HG03066 (cell line): ENCODE data around the gene CCBE1.

ENCODE experiments used
- ATAC-seq: cut with Tn5 transposase; IDR thresholded peaks from one replicate; pipeline ENCODE4 v1.9.1; 2021; ENCODE audit warnings: low read depth; ENCODE audit not compliant: unreplicated experiment

The CCBE1 gene

DNA sequence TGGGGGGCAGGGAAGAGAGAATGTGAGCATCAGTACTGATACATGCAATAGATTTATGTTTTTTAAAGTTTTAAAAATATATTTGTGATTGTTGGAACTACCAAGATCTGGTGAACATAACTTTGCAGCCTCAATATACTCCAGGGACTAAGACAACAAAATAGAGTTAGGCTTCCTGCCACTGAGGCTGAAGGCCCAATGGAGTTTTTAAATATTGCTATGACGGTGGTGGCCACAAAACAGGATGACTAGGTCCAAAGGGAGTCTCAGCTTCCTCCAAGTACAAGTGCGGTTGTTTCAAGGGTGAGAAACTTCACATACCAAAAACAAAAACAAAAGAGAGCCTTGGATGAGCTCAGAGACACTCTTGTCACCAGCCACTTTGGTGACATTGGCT, 72.9 kb downstream of the CCBE1 start:
- no peak for ATAC-seq

DNA sequence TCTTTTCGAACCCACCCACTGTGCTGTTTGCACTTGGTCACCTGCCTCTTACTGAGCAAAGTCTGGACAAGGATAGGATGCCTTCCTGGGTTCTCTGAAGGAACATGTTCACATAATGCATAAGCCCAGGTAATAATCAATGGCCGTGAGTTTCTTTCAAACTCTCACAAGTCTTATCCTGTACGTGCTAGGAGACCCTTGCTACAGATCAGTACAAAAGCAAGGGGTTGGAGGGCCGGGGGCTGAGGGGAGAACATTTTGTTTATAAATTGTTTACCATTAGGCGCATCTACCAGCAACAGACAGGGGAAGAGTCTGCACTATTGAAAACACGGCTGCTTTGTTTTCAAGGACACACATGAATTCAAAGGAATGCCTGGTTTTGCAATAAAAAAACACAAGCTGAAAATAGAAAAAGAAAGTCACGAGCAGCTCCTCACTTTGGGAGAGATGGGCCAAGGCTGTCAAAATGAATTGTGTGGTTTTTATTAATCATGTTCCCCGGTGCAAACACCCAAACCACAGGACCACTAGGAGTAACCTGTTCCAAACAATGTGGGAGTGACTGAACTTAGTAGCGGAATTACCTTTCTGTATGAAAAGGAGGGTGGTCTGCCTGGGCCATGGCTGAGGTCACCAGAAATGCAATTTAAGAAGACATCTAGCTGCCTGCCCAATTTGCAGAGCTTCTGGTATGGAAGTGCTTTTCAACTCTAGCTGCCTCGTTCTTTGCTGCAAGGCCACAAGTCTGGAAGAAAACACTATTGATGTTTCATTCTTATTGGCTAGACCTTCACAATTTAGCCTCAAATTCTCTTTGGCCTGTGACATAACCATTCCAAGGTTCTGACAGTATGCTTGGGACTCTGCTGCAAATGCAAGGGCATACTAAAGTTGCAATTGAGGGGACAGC, 73.5 kb downstream of the CCBE1 start:
- no peak for ATAC-seq

DNA sequence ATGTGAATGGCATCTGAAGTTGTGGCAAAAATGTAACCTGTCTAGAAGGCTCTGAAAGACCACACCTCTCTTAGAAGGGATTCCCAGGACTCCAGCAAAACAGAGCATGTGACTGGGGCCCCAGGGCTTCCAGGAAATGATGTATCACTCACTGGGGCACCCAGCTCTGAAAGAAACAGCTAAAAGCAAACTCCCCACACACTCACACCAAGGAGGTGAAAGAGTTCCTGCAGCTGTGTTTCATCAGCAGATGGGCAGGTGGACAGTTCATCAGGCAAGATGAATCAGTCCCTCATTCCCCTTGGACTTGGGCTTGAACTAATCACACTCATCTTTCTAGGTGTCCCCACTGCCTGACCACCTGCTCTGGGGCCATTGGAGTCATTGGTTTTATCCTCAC, 76.2 kb downstream of the CCBE1 start:
- ATAC-seq: no peak

GRCh38 chr18:59620381-59620780, 76.8 kb downstream of the CCBE1 start:
- no peak for ATAC-seq

DNA sequence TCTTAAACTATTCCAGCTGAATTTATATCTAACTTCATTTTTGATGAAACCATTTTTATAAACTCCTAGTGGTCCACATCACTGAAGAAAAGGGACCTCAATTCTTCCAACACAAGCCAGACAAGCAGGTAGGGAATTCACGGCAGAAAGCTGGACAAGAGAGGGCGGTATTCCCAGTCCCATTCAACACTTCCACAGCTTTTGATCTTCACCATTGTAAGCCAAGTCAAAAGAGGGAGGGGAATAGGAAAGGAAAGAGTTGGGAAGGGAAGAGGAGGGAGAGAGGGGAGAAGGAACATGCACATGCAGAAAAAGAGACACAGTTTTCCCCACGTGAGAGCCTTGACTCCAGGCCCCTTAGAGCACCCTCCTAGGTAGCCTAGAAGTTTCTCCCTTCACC, 77.4 kb downstream of the CCBE1 start:
- ATAC-seq: no peak

GRCh38 chr18:59617468-59617932, 79.7 kb downstream of the CCBE1 start:
- ATAC-seq: no peak

GRCh38 chr18:59616501-59616900, 80.7 kb downstream of the CCBE1 start:
- no peak for ATAC-seq

DNA sequence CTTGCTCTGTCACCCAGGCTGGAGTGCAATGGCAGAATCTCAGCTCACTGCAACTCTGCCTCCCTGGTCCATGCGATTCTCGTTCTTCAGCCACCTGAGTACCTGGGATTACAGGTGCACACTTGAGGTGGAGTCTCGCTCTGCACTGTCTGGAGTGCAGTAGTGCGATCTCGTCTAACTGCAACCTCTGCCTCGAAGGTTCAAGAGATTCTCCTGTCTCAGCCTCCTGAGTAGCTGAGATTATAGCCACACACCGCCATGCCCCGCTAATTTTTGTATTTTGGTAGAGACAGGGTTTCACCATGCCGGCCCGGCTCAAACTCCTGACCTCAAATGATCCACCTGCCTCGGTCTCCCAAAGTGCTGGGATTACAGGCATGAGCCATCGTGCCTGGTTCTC, 83.3 kb downstream of the CCBE1 start:
- no peak for ATAC-seq

DNA sequence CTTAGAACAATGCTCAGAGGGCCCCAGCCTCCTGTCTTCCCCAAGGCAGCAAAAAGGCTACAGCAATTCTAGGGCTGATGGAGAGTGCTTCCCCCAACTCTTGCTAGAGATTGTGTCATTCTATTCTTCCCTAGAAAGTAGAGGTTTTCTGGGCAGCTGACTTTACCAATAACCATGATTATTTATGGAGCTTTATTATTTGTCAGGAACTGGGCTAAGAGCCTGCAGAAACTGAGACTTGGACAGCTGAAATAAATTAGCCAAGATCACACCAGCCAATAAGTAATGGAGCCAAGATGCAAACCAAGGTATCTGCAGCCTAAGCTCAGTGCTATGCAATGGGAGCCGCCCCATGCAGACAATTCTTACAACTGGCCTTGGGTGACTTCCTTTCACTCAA, 84.8 kb downstream of the CCBE1 start:
- ATAC-seq: no peak

DNA sequence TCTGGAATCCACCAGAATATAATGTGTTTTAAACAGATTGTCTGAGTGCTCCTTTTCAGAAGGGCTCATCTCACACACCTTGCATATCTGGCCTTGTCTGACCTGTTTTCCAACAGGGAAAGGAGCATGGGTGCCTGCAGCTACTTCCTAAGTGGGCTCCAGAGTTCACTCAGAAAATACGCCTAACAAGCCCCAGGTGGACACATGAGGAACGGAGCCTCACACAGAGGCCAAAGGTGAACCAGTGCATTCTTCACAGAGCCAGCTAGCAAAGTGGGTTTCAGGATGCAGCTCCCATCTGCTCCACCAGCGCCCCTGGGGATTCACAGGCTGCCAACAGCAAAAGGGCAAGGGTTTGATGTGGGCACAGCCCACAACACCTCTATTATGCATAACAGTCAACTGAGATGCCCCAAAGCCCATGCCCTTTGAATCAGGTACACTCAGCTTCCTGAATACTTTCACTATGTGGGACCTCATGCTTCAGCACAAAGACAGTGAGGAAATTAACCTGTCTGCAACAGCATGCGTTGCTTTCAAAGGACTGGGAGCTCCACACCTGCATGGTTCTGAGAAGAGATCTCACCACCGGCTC, 86.6 kb downstream of the CCBE1 start:
- no peak for ATAC-seq

DNA sequence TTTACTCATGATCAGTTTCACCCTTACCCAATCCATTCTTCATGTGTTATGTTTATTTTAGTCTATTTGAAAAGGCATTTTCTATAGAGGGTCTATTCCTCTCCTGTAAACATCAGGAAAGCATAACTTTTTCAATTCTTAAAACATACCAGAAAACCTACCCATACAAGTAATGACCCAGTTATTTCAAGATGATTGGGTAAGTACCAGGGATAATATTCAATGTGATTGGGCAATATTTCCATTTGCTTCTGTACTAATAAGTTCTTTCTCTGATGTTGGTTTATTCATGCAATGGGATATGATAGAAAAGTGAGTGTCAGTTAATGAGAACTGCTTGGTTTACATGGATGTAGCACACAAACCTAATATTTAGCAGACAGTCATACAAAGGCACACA, 87.6 kb downstream of the CCBE1 start:
- ATAC-seq: no peak

DNA sequence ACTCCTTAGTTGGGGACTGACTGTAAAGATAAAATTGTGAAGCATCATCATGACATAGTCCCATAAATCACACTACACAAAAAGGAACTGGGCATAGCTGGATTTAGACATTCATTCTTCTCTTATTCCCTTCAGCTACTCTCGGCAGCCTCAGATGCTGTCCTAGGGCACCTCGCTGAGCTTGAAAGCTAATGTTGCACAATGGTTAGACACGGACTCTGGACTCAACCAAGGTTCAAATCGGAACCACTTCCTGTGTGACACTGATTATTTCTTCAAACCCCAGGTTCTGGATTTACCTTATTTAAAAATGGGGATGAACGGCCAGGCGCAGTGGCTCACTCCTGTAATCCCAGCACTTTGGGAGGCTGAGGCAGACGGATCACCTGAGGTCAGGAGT, 89.8 kb downstream of the CCBE1 start:
- no peak for ATAC-seq

DNA sequence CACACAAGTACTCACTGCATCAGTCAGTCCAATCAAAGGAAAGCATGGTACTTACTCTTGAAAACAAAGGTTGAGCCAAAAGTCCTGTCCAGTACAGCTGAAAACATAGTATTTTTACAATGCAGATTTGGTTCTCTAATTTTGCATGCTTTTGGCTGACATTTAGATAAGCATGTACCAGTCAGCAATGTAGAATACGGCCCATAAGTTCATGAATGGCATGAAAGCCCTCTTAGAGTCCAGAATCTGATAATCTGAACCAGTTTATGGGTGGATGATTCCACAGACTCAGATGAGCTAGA, 90.2 kb downstream of the CCBE1 start:
- ATAC-seq: no peak

DNA sequence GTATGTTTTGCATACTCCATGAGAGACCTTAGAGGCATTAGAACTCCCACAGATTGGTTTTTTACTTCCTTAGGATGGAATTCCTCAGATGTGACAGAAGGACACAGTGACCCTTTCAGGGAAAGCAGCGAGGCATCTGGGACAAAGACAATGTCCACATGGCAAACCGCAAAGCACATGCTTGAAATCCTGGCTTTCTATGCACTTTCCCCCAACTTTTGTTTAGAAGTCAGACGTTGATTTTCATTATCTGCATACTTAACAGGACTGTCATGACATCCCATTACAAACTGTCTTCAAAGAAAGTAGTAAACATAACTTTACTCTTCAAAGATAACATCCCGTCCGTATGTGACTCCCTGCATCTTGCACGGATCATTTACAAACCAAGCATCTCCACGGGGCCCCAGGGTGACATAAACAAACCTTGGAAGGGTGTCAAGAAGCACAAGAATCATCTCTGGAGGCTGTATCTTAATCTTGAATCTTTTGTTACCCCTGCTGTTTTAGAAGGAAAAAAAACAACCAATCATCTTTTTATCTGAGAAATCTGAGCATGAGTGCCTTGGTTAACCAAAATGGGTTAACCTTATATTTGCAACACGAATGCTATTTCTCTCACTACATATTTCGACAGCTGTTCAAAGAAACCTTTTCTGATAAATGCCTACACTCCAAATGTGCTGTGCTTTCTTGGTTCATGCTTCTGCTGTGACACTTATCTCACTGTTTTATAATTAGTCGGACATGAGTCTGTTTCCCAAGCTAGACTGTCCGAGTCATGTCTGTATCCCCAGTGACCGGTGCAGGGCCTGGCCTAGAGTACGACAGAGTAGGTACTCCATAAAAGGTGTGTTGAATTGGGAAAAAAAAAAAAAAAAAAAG, 90.8 kb downstream of the CCBE1 start:
- no peak for ATAC-seq

DNA sequence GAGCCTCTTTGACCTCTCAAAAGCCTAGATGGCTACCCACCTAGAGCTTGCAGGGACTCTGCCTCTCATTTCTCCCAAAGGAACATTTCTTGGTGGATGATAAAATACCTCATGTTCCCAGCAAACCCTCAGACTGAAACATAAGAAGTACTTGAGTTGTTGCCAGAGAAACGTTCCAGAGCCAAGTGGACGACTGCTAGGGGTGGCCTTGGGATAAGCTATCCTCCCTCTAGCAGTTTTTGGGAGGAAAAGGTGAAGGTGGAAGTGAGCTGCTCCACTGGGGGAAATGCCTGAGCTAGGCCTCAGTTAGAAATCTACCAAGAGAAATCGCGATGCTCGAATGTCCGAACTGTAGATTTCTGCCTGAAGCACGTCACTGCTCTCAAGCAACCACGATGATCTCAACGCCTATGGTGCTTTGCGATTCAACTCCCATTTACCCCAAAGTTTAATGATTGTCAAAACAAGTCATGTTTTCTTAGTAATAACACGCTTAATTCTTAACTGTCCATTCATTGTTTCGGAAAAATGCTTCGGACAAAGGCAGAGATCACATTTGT, 91.5 kb downstream of the CCBE1 start:
- ATAC-seq: no peak

- no peak for ATAC-seq
These were observed 92.3 kb downstream of the CCBE1 start for GRCh38 chr18:59604877-59605276.

DNA sequence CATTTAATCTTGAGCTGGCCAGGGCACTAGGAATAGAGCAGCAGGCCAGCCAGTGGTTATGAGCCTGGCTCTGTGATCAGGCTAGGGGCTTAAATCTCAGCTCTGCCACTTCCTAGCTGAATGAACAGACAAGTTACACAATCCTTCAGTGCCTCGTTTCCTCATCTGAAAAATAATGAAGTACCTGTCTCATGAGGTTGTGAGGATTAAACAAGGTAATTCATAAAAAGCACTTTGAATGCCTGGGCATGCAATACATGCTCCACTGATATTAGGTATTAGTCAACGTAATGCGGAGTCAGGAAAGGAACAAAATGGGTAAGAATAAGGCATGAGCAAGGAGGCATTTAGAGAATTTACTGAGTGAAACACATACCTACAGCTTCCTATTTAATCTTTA, 100.2 kb downstream of the CCBE1 start:
- no peak for ATAC-seq

DNA sequence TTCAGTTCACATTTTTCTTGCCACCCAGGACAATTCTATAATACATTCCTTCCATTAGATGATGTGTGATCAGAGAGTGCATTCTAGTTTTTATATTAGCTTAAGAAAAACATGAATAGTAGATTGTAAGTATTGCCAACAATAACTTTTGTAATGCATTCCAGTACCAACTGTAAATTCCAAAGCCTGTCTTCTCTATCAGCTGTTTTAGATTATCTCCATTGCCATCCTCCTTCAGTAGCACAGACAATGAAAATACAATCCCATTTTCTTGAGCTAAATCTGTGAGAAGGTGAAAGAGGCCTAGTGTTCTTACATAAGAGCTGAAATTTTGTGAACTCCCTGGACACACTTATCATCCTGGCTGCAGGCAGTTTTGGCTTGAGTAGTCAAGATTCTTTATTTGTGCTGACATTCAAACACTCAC, 103.9 kb downstream of the CCBE1 start:
- ATAC-seq: no peak

DNA sequence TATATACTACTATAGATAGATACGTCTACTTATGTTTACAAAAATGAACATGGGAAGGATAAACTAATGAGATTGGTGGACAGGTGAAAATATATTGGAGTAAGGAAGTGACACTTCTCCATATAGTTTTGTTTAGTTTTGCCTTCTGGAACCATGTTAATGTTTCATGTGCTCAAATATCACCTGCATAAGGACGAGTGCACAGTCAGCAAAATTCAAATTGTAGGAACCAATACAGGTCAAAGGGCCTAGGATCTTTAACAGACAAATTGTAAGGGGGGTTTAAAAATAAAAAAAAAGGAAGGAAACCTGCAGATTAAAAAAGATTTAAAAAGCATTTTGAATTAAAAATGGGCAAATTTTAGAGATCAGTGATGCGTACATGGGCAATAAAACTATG, 104.6 kb downstream of the CCBE1 start:
- no peak for ATAC-seq

- ATAC-seq: no peak
These were observed 114.8 kb downstream of the CCBE1 start for GRCh38 chr18:59582395-59582794.

DNA sequence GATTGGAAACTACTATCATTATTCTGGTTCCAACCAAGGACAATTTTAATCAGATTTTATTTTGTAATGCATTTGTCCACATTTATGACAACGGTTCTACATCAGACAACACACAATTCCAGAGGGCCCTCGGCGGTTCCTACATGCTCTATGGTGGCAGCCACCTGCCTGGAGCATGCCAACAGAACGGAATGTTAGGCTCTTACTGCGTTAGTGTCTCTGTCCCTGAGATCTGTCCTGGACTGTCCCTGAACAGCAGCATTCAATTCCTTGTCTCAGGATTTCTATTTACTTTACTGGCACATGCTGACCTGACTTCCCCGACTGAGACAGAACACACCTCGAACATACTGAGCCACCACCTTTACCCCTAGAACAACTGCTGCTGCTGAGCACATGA, 117.7 kb downstream of the CCBE1 start:
- ATAC-seq: no peak
